ACC112 (cell line): Measurements from ENCODE around the gene STAG3.

Source experiments
- H2AFZ ChIP-seq: fragments of 200-600 bp; sonication (generic); one replicate; pipeline ENCODE4 v1.6.0; 2017; ENCODE audit warnings: antibody characterized with exemption, low read length; ENCODE audit not compliant: unreplicated experiment
- H3K27ac ChIP-seq: fragments of 200-600 bp; sonication (generic); 2 replicates; pipeline ENCODE4 v1.5.1; 2014; ENCODE audit warnings: low read depth, mild to moderate bottlenecking, antibody characterized with exemption, low read length, moderate library complexity
- H3K27me3 ChIP-seq: fragments of 200-600 bp; sonication (generic); 2 replicates; pipeline ENCODE4 v1.6.1; 2014; ENCODE audit warnings: mild to moderate bottlenecking, antibody characterized with exemption, low read length, moderate library complexity, mixed read lengths; ENCODE audit not compliant: insufficient read depth
- H3K36me3 ChIP-seq: fragments of 200-600 bp; sonication (generic); 2 replicates; pipeline ENCODE4 v1.6.1; 2016; ENCODE audit warnings: mild to moderate bottlenecking, antibody characterized with exemption, low read length, moderate library complexity, mixed read lengths; ENCODE audit not compliant: insufficient read depth
- H3K4me1 ChIP-seq: fragments of 200-600 bp; sonication (generic); one replicate; pipeline ENCODE4 v1.6.1; 2016; ENCODE audit warnings: low read length, mixed read lengths; ENCODE audit not compliant: insufficient read depth, unreplicated experiment, control insufficient read depth
- H3K4me3 ChIP-seq: fragments of 200-600 bp; sonication (generic); 2 replicates; pipeline ENCODE4 v1.5.1; 2014; ENCODE audit warnings: mild to moderate bottlenecking, low read depth, low read length
- H3K79me2 ChIP-seq: fragments of 200-600 bp; sonication (generic); one replicate; pipeline ENCODE4 v1.6.0; 2016; ENCODE audit warnings: low read length; ENCODE audit not compliant: control insufficient read depth, unreplicated experiment, insufficient read depth

STAG3 gene

DNA sequence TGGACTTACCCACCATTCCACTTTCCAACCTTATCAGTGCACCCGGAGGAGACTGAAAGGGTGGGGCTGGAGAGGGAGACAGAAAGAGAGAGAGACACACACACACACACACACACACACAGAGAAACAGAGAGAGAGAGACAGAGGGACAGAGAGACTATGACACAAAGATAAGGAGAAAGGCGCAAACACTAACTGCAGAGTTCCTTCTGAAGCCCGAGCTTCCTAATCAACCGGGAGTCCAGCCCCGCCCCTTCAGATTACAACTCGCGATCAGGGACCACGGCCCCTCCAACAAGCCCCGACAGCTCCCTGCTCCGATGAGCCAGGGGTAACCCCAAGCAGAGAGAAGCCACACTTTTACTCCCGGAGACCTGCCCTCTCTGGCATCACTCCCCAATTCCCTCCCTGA is 9.8 kb upstream of the STAG3 start:
- Histone ChIP-seq H3K4me1 (peaks cover 3% of the 10 kb centered on the region), H3K27me3 (peaks cover 3% of the 10 kb centered on the region; the same call in 1 of the 2 replicates), H3K36me3 (no peaks in the 10 kb centered on the region), H3K79me2 (no peaks in the 10 kb centered on the region), H3K4me3 (peak overlapping the region; percentile 80), H2AFZ (peak overlapping the region; percentile 89), H3K27ac (no peak overlapping the region)

DNA sequence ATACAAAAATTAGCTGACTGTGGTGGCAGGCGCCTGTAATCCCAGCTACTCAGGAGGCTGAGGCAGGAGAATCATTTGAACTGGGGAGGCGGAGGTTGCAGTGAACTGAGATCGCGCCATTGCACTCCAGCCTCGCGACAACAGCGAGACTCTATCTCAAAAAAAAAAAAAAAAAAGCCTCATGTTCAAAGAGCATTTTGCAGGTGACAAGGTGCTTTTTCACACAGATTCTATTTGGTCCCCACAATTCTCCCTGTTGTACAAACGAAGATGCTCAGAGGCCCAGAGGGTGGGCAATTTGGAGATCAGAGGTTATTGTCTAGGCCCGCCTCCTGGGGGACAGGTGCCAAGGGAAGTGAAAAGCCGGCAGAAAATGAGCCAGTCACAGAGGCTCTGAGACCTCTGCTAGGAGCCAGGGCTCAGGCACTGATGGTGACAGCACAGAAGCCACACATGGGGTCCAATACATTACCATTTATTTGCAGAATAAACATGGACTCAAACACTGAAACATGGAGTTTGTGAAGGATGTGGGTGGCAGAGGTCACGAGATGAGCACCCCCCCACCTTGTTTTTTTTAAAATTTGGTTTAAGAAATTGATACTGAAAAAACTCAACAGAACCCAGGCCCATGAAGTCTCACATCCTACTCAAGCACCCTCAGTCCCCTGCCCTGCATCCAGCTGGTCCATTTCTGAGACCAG is 8.4 kb upstream of the STAG3 start:
- no peak overlapping the region for H3K4me3 ChIP-seq

GRCh38 chr7:100170101-100170897 is 7.4 kb upstream of the STAG3 start:
- no peak overlapping the region for H2AFZ ChIP-seq
- H3K27me3 ChIP-seq = peaks cover 3% of the 10 kb centered on the region; the same call in 1 of the 2 replicates
- H3K4me1 ChIP-seq = peaks cover 3% of the 10 kb centered on the region

More for the DNA sequence above, 8.4 kb upstream of the STAG3 start:
- peaks cover 3% of the 10 kb centered on the region for H3K4me1 ChIP-seq
- no peak overlapping the region for H2AFZ ChIP-seq
- peaks cover 3% of the 10 kb centered on the region; the same call in 1 of the 2 replicates for H3K27me3 ChIP-seq
- no peaks in the 10 kb centered on the region for H3K36me3 ChIP-seq
- H3K79me2 ChIP-seq = no peaks in the 10 kb centered on the region
- H3K27ac ChIP-seq = no peak overlapping the region

GRCh38 chr7:100171087-100171681 is 6.5 kb upstream of the STAG3 start:
- Histone ChIP-seq H2AFZ (no peak overlapping the region), H3K4me3 (no peak overlapping the region; the same call in 1 of the 2 replicates), H3K27ac (no peak overlapping the region), H3K36me3 (no peaks in the 10 kb centered on the region), H3K4me1 (peaks cover 3% of the 10 kb centered on the region), H3K27me3 (peaks cover 3% of the 10 kb centered on the region; the same call in 1 of the 2 replicates), H3K79me2 (no peaks in the 10 kb centered on the region)

More at GRCh38 chr7:100170101-100170897, 7.4 kb upstream of the STAG3 start:
- Histone ChIP-seq H3K4me3 (no peak overlapping the region), H3K79me2 (no peaks in the 10 kb centered on the region), H3K36me3 (no peaks in the 10 kb centered on the region), H3K27ac (no peak overlapping the region)

GRCh38 chr7:100171840-100172239 is 5.9 kb upstream of the STAG3 start:
- Histone ChIP-seq H3K4me1 (peaks cover 8% of the 10 kb centered on the region), H3K79me2 (no peaks in the 10 kb centered on the region), H2AFZ (no peak overlapping the region), H3K27ac (no peak overlapping the region), H3K27me3 (peaks cover 3% of the 10 kb centered on the region; the same call in 1 of the 2 replicates), H3K36me3 (no peaks in the 10 kb centered on the region), H3K4me3 (no peak overlapping the region)

- no peak overlapping the region for H3K4me3 ChIP-seq
- H3K27me3 ChIP-seq = peaks cover 3% of the 10 kb centered on the region; the same call in 1 of the 2 replicates
- no peaks in the 10 kb centered on the region for H3K36me3 ChIP-seq
- H3K27ac ChIP-seq = no peak overlapping the region
- no peaks in the 10 kb centered on the region for H3K79me2 ChIP-seq
- no peak overlapping the region for H2AFZ ChIP-seq
- peaks cover 5% of the 10 kb centered on the region for H3K4me1 ChIP-seq
These were observed 3.8 kb upstream of the STAG3 start for GRCh38 chr7:100173806-100174495.

DNA sequence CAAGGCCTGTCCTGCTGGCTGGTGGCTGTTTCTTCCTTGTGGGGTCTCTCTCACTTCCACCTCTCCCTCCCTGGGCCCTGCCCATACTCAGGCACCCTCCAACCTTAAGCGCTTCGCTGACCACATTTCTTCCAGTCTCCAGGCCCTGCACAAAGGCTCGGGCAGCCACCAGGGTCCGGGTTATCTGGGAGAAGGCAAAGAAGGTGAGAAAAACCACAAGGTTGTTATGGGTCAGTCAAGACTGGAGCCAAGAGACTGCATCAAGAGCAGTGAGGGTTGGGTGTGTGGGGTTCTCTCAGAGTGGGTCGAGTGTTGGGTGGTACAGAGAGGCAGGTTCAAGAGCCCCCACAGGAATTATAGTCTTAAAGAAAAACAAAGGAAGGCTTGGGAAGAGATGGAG is 3.1 kb upstream of the STAG3 start:
- Histone ChIP-seq H2AFZ (no peak overlapping the region), H3K27me3 (peaks cover 3% of the 10 kb centered on the region; the same call in 1 of the 2 replicates), H3K4me1 (peaks cover 5% of the 10 kb centered on the region), H3K27ac (no peak overlapping the region), H3K36me3 (no peaks in the 10 kb centered on the region), H3K4me3 (no peak overlapping the region), H3K79me2 (no peaks in the 10 kb centered on the region)

DNA sequence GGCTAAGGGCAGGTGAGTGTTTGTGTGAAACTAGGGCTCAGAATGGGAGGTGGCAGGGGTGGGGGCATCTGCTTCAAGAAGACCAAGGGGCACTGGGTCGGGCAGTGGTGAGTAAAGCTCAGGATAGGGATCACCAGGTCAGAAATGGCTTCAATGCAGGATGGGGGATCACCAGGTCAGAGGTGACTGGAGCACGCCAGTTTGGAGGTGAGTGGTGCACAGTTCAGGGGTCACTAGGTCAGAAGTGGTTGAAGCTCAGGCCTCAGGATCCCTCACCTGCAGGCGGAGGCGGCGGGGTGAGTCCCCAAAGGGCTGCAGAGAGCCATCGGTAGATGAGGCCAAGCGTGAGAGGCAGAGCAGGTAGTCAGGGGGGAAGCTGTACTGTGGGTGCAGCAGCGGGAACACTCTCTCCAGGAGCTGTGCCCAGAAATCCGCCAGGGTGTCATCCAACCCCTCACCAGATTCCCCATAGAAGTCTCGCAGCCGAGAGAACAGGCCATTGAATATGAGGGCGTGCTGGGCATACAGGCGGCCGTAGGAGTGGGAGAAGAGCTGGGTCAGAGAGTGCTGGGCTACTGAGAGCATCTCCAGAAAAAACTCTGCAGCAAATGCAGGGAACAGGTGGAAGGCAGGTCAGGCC is 2.3 kb upstream of the STAG3 start:
- no peaks in the 10 kb centered on the region for H3K36me3 ChIP-seq
- no peak overlapping the region for H2AFZ ChIP-seq
- H3K27me3 ChIP-seq = peaks cover 3% of the 10 kb centered on the region; the same call in 1 of the 2 replicates
- no peak overlapping the region for H3K27ac ChIP-seq
- no peaks in the 10 kb centered on the region for H3K79me2 ChIP-seq
- no peak overlapping the region for H3K4me3 ChIP-seq
- peaks cover 5% of the 10 kb centered on the region for H3K4me1 ChIP-seq

GRCh38 chr7:100176096-100177044 is 1.3 kb upstream of the STAG3 start:
- H3K4me3 ChIP-seq = peak overlapping the region; percentile 82
- peak overlapping the region; percentile 66 for H2AFZ ChIP-seq

More at GRCh38 chr7:100176096-100177044, 1.3 kb upstream of the STAG3 start:
- no peaks in the 10 kb centered on the region for H3K79me2 ChIP-seq
- H3K27ac ChIP-seq = no peak overlapping the region
- no peaks in the 10 kb centered on the region for H3K27me3 ChIP-seq
- H3K4me1 ChIP-seq = peaks cover 5% of the 10 kb centered on the region
- no peaks in the 10 kb centered on the region for H3K36me3 ChIP-seq
